B cell (primary cell): ENCODE results near the gene ELMOD3. TPM values are rescaled to one million over a fixed set of nuclear protein-coding genes. Genes with fewer than 3 reads are reported as not detected.

Source experiments
- ATAC-seq: fragments of 200-7000 bp; cut with Tn5 transposase; one replicate; pipeline ENCODE4 v1.10.0; 2021; ENCODE audit warnings: low read depth, mild to moderate bottlenecking, moderate number of reproducible peaks, moderate library complexity
- CTCF ChIA-PET: fragments of 350-600 bp; sonication (Branson Sonifier 250); formaldehyde crosslinking; loops from one replicate; lab custom pipeline; 2021; ENCODE audit warnings: antibody characterized with exemption, inconsistent platforms; lab: Charles Lee
- POLR2A ChIA-PET: fragments of 350-600 bp; sonication (Branson Sonifier 250); formaldehyde crosslinking; loops from one replicate; lab custom pipeline; 2021; ENCODE audit warnings: antibody characterized with exemption; lab: Charles Lee
- DNase-seq: peaks from one replicate; pipeline ENCODE4 v3.0.0; 2013
- H2AFZ ChIP-seq: 2 replicates; pipeline ENCODE4 v1.6.1; 2012; ENCODE audit warnings: mild to moderate bottlenecking, low read depth, low read length; ENCODE audit not compliant: insufficient read depth, poor library complexity, severe bottlenecking
- H3K27ac ChIP-seq, 2 donors: 1 replicate in 1 of 2; 2 replicates in 1 of 2; pipeline ENCODE4 v1.5.1; 2012 to 2013; ENCODE audit warnings: low read length in 2 of 2, mild to moderate bottlenecking in 2 of 2, moderate library complexity in 1 of 2
- H3K27me3 ChIP-seq, 4 experiments: fragments of 200-600 bp in 1 of 4; sonication (generic) in 1 of 4; replicated peaks in 1 of 4; 1 replicate in 2 of 4; 2 replicates in 2 of 4; pipeline versions ENCODE4 v1.6.1 to v1.7.0; 2013 to 2016; ENCODE audit warnings: low read length in 3 of 4, mild to moderate bottlenecking in 2 of 4, mixed read lengths in 1 of 4, moderate library complexity in 1 of 4; ENCODE audit not compliant: insufficient read depth in 4 of 4, control insufficient read depth in 3 of 4; ENCODE audit errors: control extremely low read depth in 1 of 4
- H3K36me3 ChIP-seq, 2 experiments: replicated peaks in 1 of 2; 1 replicate in 1 of 2; 2 replicates in 1 of 2; pipeline versions ENCODE4 v1.6.1 to v1.7.1; 2013; ENCODE audit warnings: low read length in 1 of 2; ENCODE audit not compliant: insufficient read depth in 2 of 2, control insufficient read depth in 1 of 2; ENCODE audit errors: control extremely low read depth in 1 of 2, extremely low read depth in 1 of 2
- H3K4me1 ChIP-seq, 2 donors: fragments of 200-600 bp in 1 of 2; sonication (generic) in 1 of 2; 1 replicate in 1 of 2; 2 replicates in 1 of 2; pipeline versions ENCODE4 v1.5.1 to v1.6.1; 2013 to 2017; ENCODE audit warnings: low read length in 2 of 2; ENCODE audit not compliant: control insufficient read depth in 2 of 2, insufficient read depth in 2 of 2
- H3K4me2 ChIP-seq: replicated peaks from 2 replicates; pipeline ENCODE3; 2012; ENCODE audit warnings: mild to moderate bottlenecking, low read depth, low read length; ENCODE audit not compliant: poor library complexity, severe bottlenecking
- H3K4me3 ChIP-seq, 5 experiments: fragments of 200-600 bp in 1 of 5; sonication (generic) in 1 of 5; 1 replicate in 3 of 5; 2 replicates in 2 of 5; pipeline versions ENCODE4 v1.5.1 to v1.7.0; 2011 to 2016; ENCODE audit warnings: low read length in 4 of 5, mild to moderate bottlenecking in 4 of 5, low read depth in 2 of 5, control low read depth in 1 of 5, moderate library complexity in 1 of 5; ENCODE audit not compliant: insufficient read depth in 1 of 5; ENCODE audit errors: control extremely low read depth in 1 of 5, extremely low read depth in 1 of 5
- H3K79me2 ChIP-seq: fragments of 200-600 bp; sonication (generic); one replicate; pipeline ENCODE4 v1.6.0; 2016; ENCODE audit warnings: low read length; ENCODE audit not compliant: control insufficient read depth, insufficient read depth
- H3K9ac ChIP-seq: fragments of 200-600 bp; sonication (generic); 2 replicates; pipeline ENCODE4 v1.6.1; 2017; ENCODE audit warnings: mild to moderate bottlenecking, low read length, moderate library complexity
- H3K9me3 ChIP-seq, 3 donors: one replicate each; pipeline versions ENCODE4 v1.6.1 to v1.7.1; 2013; ENCODE audit warnings: low read length in 2 of 3; ENCODE audit not compliant: control insufficient read depth in 2 of 3, insufficient read depth in 1 of 3; ENCODE audit errors: control extremely low read depth in 1 of 3
- H4K20me1 ChIP-seq: 2 replicates; pipeline ENCODE4 v1.6.0; 2012; ENCODE audit warnings: mild to moderate bottlenecking, low read length; ENCODE audit not compliant: insufficient read depth, control insufficient read depth, poor library complexity, severe bottlenecking
- H3K27ac Mint-ChIP-seq: one replicate; pipeline ENCODE4 v1.8.0; 2021; ENCODE audit warnings: mixed read lengths
- H3K27me3 Mint-ChIP-seq: one replicate; pipeline ENCODE4 v1.8.0; 2021; ENCODE audit warnings: mixed read lengths
- H3K4me1 Mint-ChIP-seq: one replicate; pipeline ENCODE4 v1.8.0; 2021; ENCODE audit warnings: mixed read lengths
- H3K4me3 Mint-ChIP-seq: one replicate; pipeline ENCODE4 v1.8.0; 2021; ENCODE audit warnings: mixed read lengths
- H3K9me3 Mint-ChIP-seq: one replicate; pipeline ENCODE4 v1.8.0; 2022; ENCODE audit warnings: mixed read lengths; ENCODE audit not compliant: insufficient read depth
- EZH2 ChIP-seq: IDR thresholded peaks from 2 replicates; pipeline ENCODE4 v1.6.1; 2012; ENCODE audit warnings: borderline replicate concordance, low read depth, mild to moderate bottlenecking, moderate library complexity, low read length; ENCODE audit not compliant: insufficient read depth, poor library complexity, severe bottlenecking
- WGBS: methylation state at CpG from one replicate; pipeline ENCODE4 v1.1.5; 2013; ENCODE audit warnings: missing lambda C conversion rate; ENCODE audit not compliant: insufficient coverage; 5-methylcytosine and 5-hydroxymethylcytosine counted together
- intact Hi-C: fragments of 100-400 bp; cut with micrococcal nuclease; formaldehyde crosslinking; loops from one replicate; pipeline ENCODE4 v1.10.0; 2022
- polyA plus RNA-seq: library from polyadenylated mRNA; depleted of rRNA; stranded (reverse); fragments of >200 nt; gene quantifications from 2 replicates; pipeline ENCODE4 v1.2.3, GENCODE V29; 2012
- total RNA-seq, 2 donors: library from RNA; stranded (reverse); fragments of 120-200 nt in 1 of 2; gene quantifications; 1 replicate in 1 of 2; 2 replicates in 1 of 2; pipeline versions ENCODE4 v1.2.3 to v1.2.4, GENCODE V29; 2013 to 2022
- TF ChIP-seq, protein P1 (sequence below): fragments of 200-600 bp; IDR thresholded peaks from one replicate; pipeline ENCODE4 v1.8.0; 2022; ENCODE audit warnings: antibody characterized with exemption, mild to moderate bottlenecking

Gene ELMOD3
- total and polyA plus RNA-seq, 2 donors (not counting 1 experiment from before 2014, with no cell fraction given) = 34.3 to 57.6 TPM

DNA sequence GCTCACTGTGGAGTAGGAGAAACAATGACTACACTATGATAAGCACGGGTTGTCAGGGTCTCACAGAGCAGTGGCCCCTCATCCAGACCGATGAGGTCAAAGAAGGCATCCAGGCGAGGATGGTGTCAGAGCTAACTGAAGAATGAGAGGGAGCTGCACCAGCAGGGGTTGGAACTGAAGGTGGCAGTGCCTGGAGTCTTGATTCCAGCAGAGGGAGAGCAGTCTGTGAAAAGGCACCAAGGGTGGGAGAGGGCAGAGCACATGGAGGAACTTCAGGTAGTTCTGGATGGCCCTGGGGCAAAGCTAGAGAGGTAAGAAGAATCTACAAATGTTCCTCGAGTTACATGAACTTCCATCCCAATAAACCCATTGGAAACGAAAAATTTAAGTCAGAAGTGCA lies 12.6 kb downstream of the ELMOD3 start:
- no peak for DNase-seq
- Mint-ChIP-seq H3K27me3 (no peaks in the 10 kb centered on the region), H3K27ac (no peak overlapping the region), H3K4me3 (no peak overlapping the region), H3K9me3 (no peaks in the 10 kb centered on the region), H3K4me1 (no peaks in the 10 kb centered on the region)
- intact Hi-C loops = no loop called here
- POLR2A ChIA-PET = no interaction called here
- ATAC-seq = no peak
- CTCF ChIA-PET = no interaction called here
- H3K4me1 ChIP-seq = no peaks in the 10 kb centered on the region
- H3K36me3 ChIP-seq = peaks cover 2 to 20% of the 10 kb centered on the region in 2 experiments
- no peak overlapping the region for H2AFZ ChIP-seq
- H3K27ac ChIP-seq = no peak overlapping the region
- TF ChIP-seq, protein P1, sequence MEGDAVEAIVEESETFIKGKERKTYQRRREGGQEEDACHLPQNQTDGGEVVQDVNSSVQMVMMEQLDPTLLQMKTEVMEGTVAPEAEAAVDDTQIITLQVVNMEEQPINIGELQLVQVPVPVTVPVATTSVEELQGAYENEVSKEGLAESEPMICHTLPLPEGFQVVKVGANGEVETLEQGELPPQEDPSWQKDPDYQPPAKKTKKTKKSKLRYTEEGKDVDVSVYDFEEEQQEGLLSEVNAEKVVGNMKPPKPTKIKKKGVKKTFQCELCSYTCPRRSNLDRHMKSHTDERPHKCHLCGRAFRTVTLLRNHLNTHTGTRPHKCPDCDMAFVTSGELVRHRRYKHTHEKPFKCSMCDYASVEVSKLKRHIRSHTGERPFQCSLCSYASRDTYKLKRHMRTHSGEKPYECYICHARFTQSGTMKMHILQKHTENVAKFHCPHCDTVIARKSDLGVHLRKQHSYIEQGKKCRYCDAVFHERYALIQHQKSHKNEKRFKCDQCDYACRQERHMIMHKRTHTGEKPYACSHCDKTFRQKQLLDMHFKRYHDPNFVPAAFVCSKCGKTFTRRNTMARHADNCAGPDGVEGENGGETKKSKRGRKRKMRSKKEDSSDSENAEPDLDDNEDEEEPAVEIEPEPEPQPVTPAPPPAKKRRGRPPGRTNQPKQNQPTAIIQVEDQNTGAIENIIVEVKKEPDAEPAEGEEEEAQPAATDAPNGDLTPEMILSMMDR = no peak
- no peak for TF ChIP-seq EZH2
- H3K4me3 ChIP-seq = no peak overlapping the region
- H3K27me3 ChIP-seq = no peaks in the 10 kb centered on the region
- no peaks in the 10 kb centered on the region for H4K20me1 ChIP-seq
- H3K9ac ChIP-seq = no peak overlapping the region
- 96% methylated on average over 4 of the region's 5 CpGs for WGBS
- H3K9me3 ChIP-seq = no peaks in the 10 kb centered on the region
- H3K79me2 ChIP-seq = no peaks in the 10 kb centered on the region
- no peak overlapping the region for H3K4me2 ChIP-seq

DNA sequence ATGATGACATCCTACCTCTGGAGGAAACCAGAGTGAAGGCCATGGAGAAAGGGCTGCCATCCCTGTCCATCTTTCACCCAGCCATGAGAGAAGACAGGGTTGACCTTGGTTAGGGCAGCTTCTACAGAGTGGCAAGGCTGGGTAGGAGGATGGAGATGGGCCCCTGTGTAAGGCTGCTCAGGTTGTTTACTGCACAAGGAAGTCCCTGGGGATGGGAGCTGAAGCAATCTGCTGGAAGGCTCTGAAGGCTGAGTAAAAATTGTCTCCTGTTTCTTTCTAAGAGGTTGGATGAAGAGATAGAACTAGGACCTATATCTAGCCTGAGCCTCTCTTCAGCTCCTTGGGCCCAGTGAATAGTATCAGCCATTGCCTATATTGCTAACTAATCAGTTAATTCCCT lies 14.4 kb downstream of the ELMOD3 start:
- POLR2A ChIA-PET = no interaction called here
- H3K4me1 Mint-ChIP-seq = no peaks in the 10 kb centered on the region

More for the DNA sequence above, 14.4 kb downstream of the ELMOD3 start:
- no peak overlapping the region for H3K27ac Mint-ChIP-seq
- no peak overlapping the region for H3K4me3 ChIP-seq
- H3K27ac ChIP-seq = no peak overlapping the region
- ATAC-seq = no peak
- no peak for TF ChIP-seq EZH2
- TF ChIP-seq, protein P1 = no peak
- no peaks in the 10 kb centered on the region for H3K79me2 ChIP-seq
- no peaks in the 10 kb centered on the region for H3K9me3 ChIP-seq
- H3K9me3 Mint-ChIP-seq = no peaks in the 10 kb centered on the region
- DNase-seq = no peak
- no peak overlapping the region for H2AFZ ChIP-seq
- no peak overlapping the region for H3K4me3 Mint-ChIP-seq
- CTCF ChIA-PET = interaction anchor here (0.8 kb wide), 1 partner anchor 183 kb away, joined by 3 read pairs; no protein-coding TSS in a partner anchor
- H3K4me2 ChIP-seq = no peak overlapping the region
- H3K4me1 ChIP-seq = no peaks in the 10 kb centered on the region
- no peaks in the 10 kb centered on the region for H3K27me3 ChIP-seq
- H3K36me3 ChIP-seq = peaks cover 0 to 9% of the 10 kb centered on the region in 2 experiments
- intact Hi-C loops = no loop called here
- H3K27me3 Mint-ChIP-seq = no peaks in the 10 kb centered on the region
- H4K20me1 ChIP-seq = no peaks in the 10 kb centered on the region
- H3K9ac ChIP-seq = no peak overlapping the region
